ENCODE measurements around the gene DDIT4. TPM values are rescaled to one million over a fixed set of nuclear protein-coding genes. Genes with fewer than 3 reads are reported as not detected.

Gene DDIT4
- total RNA-seq, 1 donor from 2014 or later = 257 TPM

DNA sequence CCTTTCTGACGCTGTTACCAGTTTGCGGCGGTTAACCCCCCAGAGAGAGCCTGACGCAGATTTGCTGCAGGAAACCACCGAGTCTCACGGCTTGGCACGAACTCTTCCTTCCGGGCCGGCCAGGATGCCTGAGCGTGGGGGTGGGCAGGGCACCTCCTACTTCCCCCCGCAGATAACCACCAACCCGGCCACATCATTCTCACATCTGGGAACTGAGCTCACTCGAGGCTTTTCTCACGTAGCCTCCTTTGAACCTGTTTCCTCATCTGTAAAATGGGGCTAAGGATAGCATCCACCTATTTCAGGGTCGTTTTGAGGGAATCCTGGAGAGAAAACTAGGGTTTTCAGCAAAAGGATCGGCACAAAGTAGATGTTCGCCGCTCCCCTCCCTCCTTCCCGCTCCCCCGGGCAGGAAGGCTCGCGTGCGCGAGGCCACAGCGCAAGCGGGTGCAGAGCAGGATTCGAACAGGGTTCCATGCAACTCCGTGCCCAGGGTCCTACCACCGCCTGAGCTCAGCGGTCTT is 23.6 kb downstream of the DDIT4 start:
- no peak overlapping the region for H2AFZ ChIP-seq (replicated peaks)
- peak overlapping the region; percentile 79 for H3K4me2 ChIP-seq
- peaks cover 2% of the 10 kb centered on the region for H3K36me3 Mint-ChIP-seq
- H3K9me3 ChIP-seq (ENCODE audit: low read depth) = no peaks in the 10 kb centered on the region
- H3K4me3 ChIP-seq = peak overlapping the region; percentile 63
- H3K79me2 ChIP-seq (ENCODE audit: low read depth) = no peaks in the 10 kb centered on the region
- H3K36me3 ChIP-seq = no peaks in the 10 kb centered on the region
- peaks cover 16% of the 10 kb centered on the region for H3K4me1 ChIP-seq
- H3K4me3 Mint-ChIP-seq = peak overlapping the region; percentile 84
- peaks cover 27% of the 10 kb centered on the region for H3F3A ChIP-seq (ENCODE audit: low read depth)
- H3K27ac ChIP-seq = no peak overlapping the region
- DNase-seq (ENCODE audit: low spot score) = no peak
- peaks cover 8% of the 10 kb centered on the region for H3K27me3 Mint-ChIP-seq (ENCODE audit: insufficient read depth, low read depth)
- H3K27me3 ChIP-seq = no peaks in the 10 kb centered on the region
- no peak overlapping the region for H3K27ac Mint-ChIP-seq
- no peaks in the 10 kb centered on the region for H4K20me1 ChIP-seq (ENCODE audit: low read depth)
- H3K9ac ChIP-seq = no peak overlapping the region
- H3K4me1 Mint-ChIP-seq = peaks cover 36% of the 10 kb centered on the region
- peaks cover 3% of the 10 kb centered on the region for H3K9me3 Mint-ChIP-seq
- TF ChIP-seq EZH2 (IDR thresholded peaks at IDR 0.05) (no peak), EZH2phosphoT487 (IDR thresholded peaks at IDR 0.05) (no peak)
- TF ChIP-seq, protein P1, sequence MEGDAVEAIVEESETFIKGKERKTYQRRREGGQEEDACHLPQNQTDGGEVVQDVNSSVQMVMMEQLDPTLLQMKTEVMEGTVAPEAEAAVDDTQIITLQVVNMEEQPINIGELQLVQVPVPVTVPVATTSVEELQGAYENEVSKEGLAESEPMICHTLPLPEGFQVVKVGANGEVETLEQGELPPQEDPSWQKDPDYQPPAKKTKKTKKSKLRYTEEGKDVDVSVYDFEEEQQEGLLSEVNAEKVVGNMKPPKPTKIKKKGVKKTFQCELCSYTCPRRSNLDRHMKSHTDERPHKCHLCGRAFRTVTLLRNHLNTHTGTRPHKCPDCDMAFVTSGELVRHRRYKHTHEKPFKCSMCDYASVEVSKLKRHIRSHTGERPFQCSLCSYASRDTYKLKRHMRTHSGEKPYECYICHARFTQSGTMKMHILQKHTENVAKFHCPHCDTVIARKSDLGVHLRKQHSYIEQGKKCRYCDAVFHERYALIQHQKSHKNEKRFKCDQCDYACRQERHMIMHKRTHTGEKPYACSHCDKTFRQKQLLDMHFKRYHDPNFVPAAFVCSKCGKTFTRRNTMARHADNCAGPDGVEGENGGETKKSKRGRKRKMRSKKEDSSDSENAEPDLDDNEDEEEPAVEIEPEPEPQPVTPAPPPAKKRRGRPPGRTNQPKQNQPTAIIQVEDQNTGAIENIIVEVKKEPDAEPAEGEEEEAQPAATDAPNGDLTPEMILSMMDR (IDR thresholded peaks at IDR 0.05) = no peak

DNA sequence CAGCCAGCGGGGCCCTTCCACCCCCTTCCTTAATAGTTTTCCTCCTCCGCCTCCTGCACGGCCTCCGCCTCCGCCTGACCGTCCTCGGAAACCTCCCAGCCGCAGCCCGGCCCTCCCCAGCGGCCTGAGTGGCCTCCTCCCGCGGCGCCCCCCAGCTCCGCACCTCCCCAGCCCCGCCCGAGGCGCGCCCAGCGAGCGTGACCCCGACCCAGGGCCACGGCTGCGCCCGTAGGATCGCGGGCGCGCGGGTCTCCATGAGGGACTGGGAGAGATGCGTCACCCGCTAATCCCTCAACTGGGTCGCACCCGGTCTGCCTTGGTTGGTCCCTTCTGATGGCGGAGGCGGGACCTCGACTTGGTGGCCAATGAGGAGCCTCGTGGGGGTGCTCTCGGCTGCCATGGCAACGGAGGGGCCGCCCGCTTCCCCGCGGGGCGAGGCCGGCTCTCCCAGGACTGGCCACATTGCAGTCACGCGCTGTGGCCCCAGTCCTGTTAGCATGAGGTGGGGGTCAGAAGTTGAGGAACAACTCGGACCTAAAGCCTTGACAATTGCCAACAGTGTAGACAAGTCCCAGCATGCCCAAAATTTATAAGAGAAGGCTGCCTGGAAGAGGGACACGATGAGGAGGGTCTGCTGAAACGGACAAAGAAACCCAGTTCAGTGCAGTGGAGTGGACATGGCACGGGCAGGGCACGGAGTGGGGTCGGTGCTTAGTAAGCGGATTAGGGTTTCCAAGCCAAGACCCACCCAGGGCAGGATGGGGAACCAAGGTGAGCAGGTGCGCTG is 24.3 kb downstream of the DDIT4 start:
- H4K20me1 ChIP-seq (ENCODE audit: low read depth) = no peaks in the 10 kb centered on the region
- no peaks in the 10 kb centered on the region for H3K27me3 ChIP-seq
- Mint-ChIP-seq H3K4me3 (peak overlapping the region; percentile 84), H3K9me3 (peaks cover 3% of the 10 kb centered on the region), H3K36me3 (peaks cover 2% of the 10 kb centered on the region), H3K27ac (peak overlapping the region; percentile 95), H3K4me1 (peaks cover 36% of the 10 kb centered on the region), H3K27me3 (ENCODE audit: insufficient read depth, low read depth) (peaks cover 8% of the 10 kb centered on the region)
- TF ChIP-seq EZH2 (IDR thresholded peaks at IDR 0.05) = no peak
- TF ChIP-seq, protein P1 (IDR thresholded peaks at IDR 0.05) = no peak
- no peak for TF ChIP-seq EZH2phosphoT487 (IDR thresholded peaks at IDR 0.05)
- no peaks in the 10 kb centered on the region for H3K36me3 ChIP-seq
- H2AFZ ChIP-seq (replicated peaks) = peak overlapping the region; percentile 17
- peaks cover 16% of the 10 kb centered on the region for H3K4me1 ChIP-seq
- peak; percentile 98 for DNase-seq (ENCODE audit: low spot score)
- H3K27ac ChIP-seq = no peak overlapping the region
- H3K79me2 ChIP-seq (ENCODE audit: low read depth) = no peaks in the 10 kb centered on the region
- H3K9ac ChIP-seq = no peak overlapping the region
- H3K4me3 ChIP-seq = peak overlapping the region; percentile 63
- H3F3A ChIP-seq (ENCODE audit: low read depth) = peaks cover 27% of the 10 kb centered on the region
- H3K4me2 ChIP-seq = peak overlapping the region; percentile 79
- no peaks in the 10 kb centered on the region for H3K9me3 ChIP-seq (ENCODE audit: low read depth)

DNA sequence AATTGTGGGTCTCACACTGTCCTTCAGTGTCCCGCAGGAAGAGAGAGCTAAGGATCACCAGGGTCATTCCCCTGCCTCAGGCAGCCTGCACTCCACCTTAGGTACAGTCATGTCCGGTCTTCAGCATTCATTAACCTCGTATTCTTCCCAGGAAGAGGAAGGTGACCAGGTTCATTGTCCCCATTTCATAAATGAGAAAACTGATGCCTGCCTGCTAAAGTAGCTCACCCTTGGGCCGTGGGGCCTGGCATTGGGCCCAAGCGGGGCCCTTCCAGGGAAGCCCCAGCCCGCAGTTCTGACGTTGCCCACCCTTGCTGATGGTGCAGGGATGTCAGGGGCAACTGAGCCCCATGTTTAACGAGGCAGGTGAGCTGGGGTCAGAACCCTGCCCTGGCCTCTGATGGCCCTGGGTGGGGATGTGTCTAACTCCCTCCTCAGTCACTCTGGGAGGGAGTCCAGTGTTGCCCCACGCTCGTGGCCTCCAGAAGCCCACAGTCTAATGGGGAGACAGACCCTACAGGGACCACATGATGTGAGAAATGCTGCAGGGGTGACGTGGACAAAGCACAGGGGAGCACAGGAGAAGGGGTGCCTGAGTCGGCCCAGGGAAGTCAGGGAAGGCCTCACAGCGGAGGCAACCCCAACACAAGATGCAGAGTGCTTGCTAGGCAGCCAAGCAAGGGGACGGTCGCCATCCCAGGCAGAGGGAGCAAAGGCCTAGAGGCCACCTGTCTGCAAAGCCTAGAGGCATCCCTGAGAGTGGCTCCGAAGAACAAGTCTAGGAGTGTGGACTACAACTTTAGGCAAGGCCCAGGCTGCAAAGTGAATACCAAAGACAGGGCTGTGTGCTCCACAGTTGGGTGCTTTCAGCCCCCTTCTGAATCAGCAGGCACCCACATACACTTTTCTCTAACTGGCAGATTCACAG is 25.1 kb downstream of the DDIT4 start:
- peak overlapping the region; percentile 95 for H3K27ac Mint-ChIP-seq
- no peak overlapping the region for H3K4me3 ChIP-seq
- no peak for DNase-seq (ENCODE audit: low spot score)
- peaks cover 11% of the 10 kb centered on the region for H3K27me3 Mint-ChIP-seq (ENCODE audit: insufficient read depth, low read depth)
- no peaks in the 10 kb centered on the region for H3K9me3 ChIP-seq (ENCODE audit: low read depth)
- peaks cover 3% of the 10 kb centered on the region for H3K9me3 Mint-ChIP-seq
- H3K79me2 ChIP-seq (ENCODE audit: low read depth) = no peaks in the 10 kb centered on the region
- no peak overlapping the region for H3K27ac ChIP-seq
- H4K20me1 ChIP-seq (ENCODE audit: low read depth) = no peaks in the 10 kb centered on the region
- H3K27me3 ChIP-seq = no peaks in the 10 kb centered on the region
- peak overlapping the region; percentile 84 for H3K4me3 Mint-ChIP-seq
- peaks cover 26% of the 10 kb centered on the region for H3F3A ChIP-seq (ENCODE audit: low read depth)
- no peak overlapping the region for H3K9ac ChIP-seq
- peaks cover 16% of the 10 kb centered on the region for H3K4me1 ChIP-seq
- H3K4me2 ChIP-seq = peak overlapping the region; percentile 79
- peaks cover 35% of the 10 kb centered on the region for H3K4me1 Mint-ChIP-seq
- peaks cover 2% of the 10 kb centered on the region for H3K36me3 Mint-ChIP-seq
- H2AFZ ChIP-seq (replicated peaks) = peak overlapping the region; percentile 17
- TF ChIP-seq, protein P1 (IDR thresholded peaks at IDR 0.05) = no peak
- TF ChIP-seq EZH2 (IDR thresholded peaks at IDR 0.05) (no peak), EZH2phosphoT487 (IDR thresholded peaks at IDR 0.05) (no peak)
- H3K36me3 ChIP-seq = no peaks in the 10 kb centered on the region

Data from neural progenitor cell (in vitro differentiated cells).